CD14-positive monocyte (primary cell): Measurements from ENCODE around the gene CHMP2B. TPM values are rescaled to one million over a fixed set of nuclear protein-coding genes. Genes with fewer than 3 reads are reported as not detected.
A peak's percentile ranks its signal among the peaks of the same experiment; 100 is the strongest.

Source experiments
- DNase-seq, 3 donors: peaks; one replicate each; pipeline ENCODE4 v3.0.0-alpha.2; 2011 to 2022
- H2AFZ ChIP-seq: 2 replicates; pipeline ENCODE4 v1.6.0; 2012; ENCODE audit warnings: mild to moderate bottlenecking, low read depth, low read length, inconsistent platforms; ENCODE audit not compliant: insufficient read depth, poor library complexity, severe bottlenecking
- H3K27ac ChIP-seq, 2 donors: 1 replicate in 1 of 2; 2 replicates in 1 of 2; pipeline ENCODE4 v1.5.1; 2012 to 2013; ENCODE audit warnings: low read length in 2 of 2, control low read depth in 1 of 2, inconsistent platforms in 1 of 2, low read depth in 1 of 2, mild to moderate bottlenecking in 1 of 2
- H3K27me3 ChIP-seq, 2 donors: one replicate each; pipeline versions ENCODE4 v1.6.0 to v1.6.1; 2011 to 2013; ENCODE audit warnings: low read length in 2 of 2; ENCODE audit not compliant: control insufficient read depth in 2 of 2, insufficient read depth in 2 of 2
- H3K36me3 ChIP-seq, 2 donors: replicated peaks in 1 of 2; 1 replicate in 1 of 2; 2 replicates in 1 of 2; pipeline versions ENCODE4 v1.5.1 to v1.6.1; 2012 to 2013; ENCODE audit warnings: low read length in 2 of 2, control low read depth in 1 of 2, inconsistent platforms in 1 of 2, mild to moderate bottlenecking in 1 of 2; ENCODE audit not compliant: insufficient read depth in 2 of 2, control insufficient read depth in 1 of 2
- H3K4me1 ChIP-seq, 2 donors: 1 replicate in 1 of 2; 2 replicates in 1 of 2; pipeline versions ENCODE4 v1.5.1 to v1.6.1; 2012 to 2013; ENCODE audit warnings: low read length in 2 of 2, control low read depth in 1 of 2, inconsistent platforms in 1 of 2, mild to moderate bottlenecking in 1 of 2, moderate library complexity in 1 of 2; ENCODE audit not compliant: insufficient read depth in 2 of 2, control insufficient read depth in 1 of 2
- H3K4me2 ChIP-seq: replicated peaks from 2 replicates; pipeline ENCODE3; 2012; ENCODE audit warnings: low read length, moderate library complexity, mild to moderate bottlenecking; ENCODE audit not compliant: poor library complexity, severe bottlenecking; ENCODE audit errors: extremely low read depth
- H3K4me3 ChIP-seq, 3 experiments: fragments of 200-600 bp in 1 of 3; sonication (generic) in 1 of 3; replicated peaks in 1 of 3; 1 replicate in 2 of 3; 2 replicates in 1 of 3; pipeline ENCODE4 v1.5.1; 2011 to 2013; ENCODE audit warnings: low read length in 3 of 3, mild to moderate bottlenecking in 3 of 3, control low read depth in 2 of 3, low read depth in 2 of 3, inconsistent platforms in 1 of 3, moderate library complexity in 1 of 3
- H3K79me2 ChIP-seq: 2 replicates; pipeline ENCODE4 v1.6.0; 2012; ENCODE audit warnings: mild to moderate bottlenecking, control low read depth, inconsistent platforms, low read length, moderate library complexity; ENCODE audit not compliant: insufficient read depth
- H3K9ac ChIP-seq: 2 replicates; pipeline ENCODE4 v1.6.0; 2017; ENCODE audit warnings: low read length, mild to moderate bottlenecking; ENCODE audit not compliant: insufficient read depth, poor library complexity, severe bottlenecking
- H3K9me3 ChIP-seq, 2 donors: replicated peaks in 1 of 2; 1 replicate in 1 of 2; 2 replicates in 1 of 2; pipeline versions ENCODE4 v1.5.1 to v1.6.1; 2012 to 2013; ENCODE audit warnings: low read length in 2 of 2, control low read depth in 1 of 2; ENCODE audit not compliant: control insufficient read depth in 1 of 2, insufficient read depth in 1 of 2
- H4K20me1 ChIP-seq: 2 replicates; pipeline ENCODE4 v1.6.0; 2012; ENCODE audit warnings: mild to moderate bottlenecking, low read length, control low read depth, moderate library complexity; ENCODE audit not compliant: insufficient read depth
- H3K27ac Mint-ChIP-seq, 7 donors: one replicate each; pipeline ENCODE4 v1.8.0; 2020; ENCODE audit warnings: mild to moderate bottlenecking in 7 of 7, mixed read lengths in 7 of 7, moderate library complexity in 6 of 7, inconsistent platforms in 2 of 7
- H3K27me3 Mint-ChIP-seq, 3 donors: one replicate each; pipeline ENCODE4 v1.8.0; 2021 to 2022; ENCODE audit warnings: low read depth in 3 of 3, mild to moderate bottlenecking in 3 of 3, mixed read lengths in 3 of 3, moderate library complexity in 3 of 3, inconsistent platforms in 1 of 3
- H3K36me3 Mint-ChIP-seq, 2 donors: one replicate each; pipeline ENCODE4 v1.8.0; 2020; ENCODE audit warnings: mixed read lengths in 2 of 2, inconsistent platforms in 1 of 2, mild to moderate bottlenecking in 1 of 2
- H3K4me1 Mint-ChIP-seq: one replicate; pipeline ENCODE4 v1.8.0; 2020; ENCODE audit warnings: mild to moderate bottlenecking, mixed read lengths
- H3K4me3 Mint-ChIP-seq, 2 donors: one replicate each; pipeline ENCODE4 v1.8.0; 2020; ENCODE audit warnings: mild to moderate bottlenecking in 2 of 2, mixed read lengths in 2 of 2, moderate library complexity in 1 of 2
- H3K9me3 Mint-ChIP-seq, 7 donors: one replicate each; pipeline ENCODE4 v1.8.0; 2020 to 2022; ENCODE audit warnings: mixed read lengths in 7 of 7, mild to moderate bottlenecking in 6 of 7, moderate library complexity in 6 of 7, inconsistent platforms in 2 of 7
- WGBS: methylation state at CpG from one replicate; pipeline ENCODE4 v1.1.5; 2013; ENCODE audit warnings: missing lambda C conversion rate; ENCODE audit not compliant: insufficient coverage; 5-methylcytosine and 5-hydroxymethylcytosine counted together
- intact Hi-C, 2 donors: fragments of 100-400 bp; cut with micrococcal nuclease; formaldehyde crosslinking; loops; one replicate each; pipeline versions ENCODE4 v1.15.0 to v1.15.1; 2023
- polyA plus RNA-seq, 3 donors: library from polyadenylated mRNA; depleted of rRNA in 1 of 3; unstranded in 2 of 3; stranded (reverse) in 1 of 3; fragments of 300-500 nt in 2 of 3; fragments of >200 nt in 1 of 3; fragmentation: Illumina TruSeq in 2 of 3; gene quantifications; 1 replicate in 2 of 3; 2 replicates in 1 of 3; pipeline ENCODE4 v1.2.3, GENCODE V29; 2012 to 2021
- TF ChIP-seq, protein P1 (sequence below): fragments of 200-600 bp; IDR thresholded peaks from one replicate; pipeline ENCODE4 v1.8.0; 2022; ENCODE audit warnings: antibody characterized with exemption, mild to moderate bottlenecking

Gene CHMP2B
- polyA plus RNA-seq, 3 donors = 20.2 to 67.9 (median 62.1) TPM

DNA sequence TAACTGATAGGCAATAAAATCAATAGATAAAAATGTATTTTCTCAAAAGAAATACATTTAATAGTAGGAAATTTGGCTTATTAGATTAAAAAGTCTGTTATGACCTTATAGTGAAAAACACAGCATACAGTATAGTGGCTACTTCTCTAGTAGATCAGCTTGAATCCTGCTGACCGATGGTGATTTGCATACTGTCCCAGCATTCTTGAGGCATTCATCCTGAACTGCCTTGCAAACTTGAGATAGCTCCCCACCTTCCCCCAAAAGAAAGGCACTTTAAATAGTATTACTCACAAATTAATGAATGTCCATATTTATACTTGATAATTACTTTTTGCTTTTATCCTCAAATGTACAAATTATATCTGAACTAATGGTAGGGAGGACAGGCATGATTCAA, 6.7 kb downstream of the CHMP2B start:
- H3K4me3 ChIP-seq = no peak overlapping the region
- no peaks in the 10 kb centered on the region for H3K27me3 ChIP-seq
- WGBS = no CpG with 5 or more reads among the region's 1 CpG
- H3K36me3 Mint-ChIP-seq = peaks cover 11 to 20% of the 10 kb centered on the region in 2 donors
- H2AFZ ChIP-seq = no peak overlapping the region
- no peak overlapping the region for H3K27ac ChIP-seq
- peaks cover 0 to 4% (median 0%) of the 10 kb centered on the region in 7 donors for H3K9me3 Mint-ChIP-seq
- peaks cover 66% of the 10 kb centered on the region for H3K79me2 ChIP-seq
- no peak for DNase-seq
- TF ChIP-seq, protein P1, sequence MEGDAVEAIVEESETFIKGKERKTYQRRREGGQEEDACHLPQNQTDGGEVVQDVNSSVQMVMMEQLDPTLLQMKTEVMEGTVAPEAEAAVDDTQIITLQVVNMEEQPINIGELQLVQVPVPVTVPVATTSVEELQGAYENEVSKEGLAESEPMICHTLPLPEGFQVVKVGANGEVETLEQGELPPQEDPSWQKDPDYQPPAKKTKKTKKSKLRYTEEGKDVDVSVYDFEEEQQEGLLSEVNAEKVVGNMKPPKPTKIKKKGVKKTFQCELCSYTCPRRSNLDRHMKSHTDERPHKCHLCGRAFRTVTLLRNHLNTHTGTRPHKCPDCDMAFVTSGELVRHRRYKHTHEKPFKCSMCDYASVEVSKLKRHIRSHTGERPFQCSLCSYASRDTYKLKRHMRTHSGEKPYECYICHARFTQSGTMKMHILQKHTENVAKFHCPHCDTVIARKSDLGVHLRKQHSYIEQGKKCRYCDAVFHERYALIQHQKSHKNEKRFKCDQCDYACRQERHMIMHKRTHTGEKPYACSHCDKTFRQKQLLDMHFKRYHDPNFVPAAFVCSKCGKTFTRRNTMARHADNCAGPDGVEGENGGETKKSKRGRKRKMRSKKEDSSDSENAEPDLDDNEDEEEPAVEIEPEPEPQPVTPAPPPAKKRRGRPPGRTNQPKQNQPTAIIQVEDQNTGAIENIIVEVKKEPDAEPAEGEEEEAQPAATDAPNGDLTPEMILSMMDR = no peak
- H3K36me3 ChIP-seq = peaks cover 0 to 10% of the 10 kb centered on the region in 2 donors
- H4K20me1 ChIP-seq = peaks cover 72% of the 10 kb centered on the region
- no peak overlapping the region for H3K9ac ChIP-seq
- H3K4me1 ChIP-seq = peaks cover 0 to under 1% of the 10 kb centered on the region in 2 donors
- no peak overlapping the region for H3K4me2 ChIP-seq
- no peak overlapping the region for H3K4me3 Mint-ChIP-seq
- intact Hi-C loops = no loop called here
- peaks cover 22% of the 10 kb centered on the region for H3K4me1 Mint-ChIP-seq
- H3K27ac Mint-ChIP-seq = no peak overlapping the region
- H3K27me3 Mint-ChIP-seq = no peaks in the 10 kb centered on the region
- no peaks in the 10 kb centered on the region for H3K9me3 ChIP-seq

DNA sequence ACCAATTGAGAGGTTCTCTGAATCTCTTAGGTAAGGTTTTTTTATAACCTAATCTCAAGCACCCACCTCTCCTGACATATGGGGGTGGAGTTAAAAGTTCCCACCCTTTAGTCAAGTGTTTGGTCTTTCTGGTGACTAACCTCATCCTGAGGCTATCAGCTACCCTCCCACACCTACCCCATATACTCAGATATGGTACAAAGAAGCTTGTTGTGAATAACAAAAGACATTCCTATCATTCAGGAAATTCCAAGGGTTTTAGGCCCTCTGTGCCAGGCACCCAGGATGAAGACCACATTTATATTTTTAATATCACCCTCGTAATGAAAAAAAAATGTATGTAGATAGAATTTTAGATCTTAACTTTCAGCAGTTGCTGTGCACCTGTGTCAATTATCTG, 9.0 kb downstream of the CHMP2B start:
- Histone ChIP-seq H3K4me2 (no peak overlapping the region), H3K27ac (no peak overlapping the region), H3K79me2 (peaks cover 50% of the 10 kb centered on the region), H3K36me3 (peaks cover 3 to 19% of the 10 kb centered on the region in 2 donors), H2AFZ (no peak overlapping the region), H3K4me3 (no peak overlapping the region), H3K9me3 (no peaks in the 10 kb centered on the region), H4K20me1 (peaks cover 74% of the 10 kb centered on the region), H3K9ac (no peak overlapping the region), H3K27me3 (no peaks in the 10 kb centered on the region), H3K4me1 (no peaks in the 10 kb centered on the region)
- Mint-ChIP-seq H3K4me3 (no peak overlapping the region), H3K9me3 (peaks cover 0 to 4% (median 0%) of the 10 kb centered on the region in 7 donors), H3K27ac (peak overlapping the region in 2 of 7 donors; percentile 6 to 82), H3K27me3 (no peaks in the 10 kb centered on the region), H3K36me3 (peaks cover 16 to 24% of the 10 kb centered on the region in 2 donors), H3K4me1 (peaks cover 15% of the 10 kb centered on the region)
- no CpG with 5 or more reads among the region's 1 CpG for WGBS
- DNase-seq = no peak
- TF ChIP-seq, protein P1 = no peak
- intact Hi-C loops = no loop called here
